Measurements from ENCODE around the gene ST6GALNAC5.
"Not testable (repeated sequence)": the region's sequence is repeated elsewhere in the genome, so short reads cannot be mapped to it uniquely, and the experiment has no call there.

Gene ST6GALNAC5

DNA sequence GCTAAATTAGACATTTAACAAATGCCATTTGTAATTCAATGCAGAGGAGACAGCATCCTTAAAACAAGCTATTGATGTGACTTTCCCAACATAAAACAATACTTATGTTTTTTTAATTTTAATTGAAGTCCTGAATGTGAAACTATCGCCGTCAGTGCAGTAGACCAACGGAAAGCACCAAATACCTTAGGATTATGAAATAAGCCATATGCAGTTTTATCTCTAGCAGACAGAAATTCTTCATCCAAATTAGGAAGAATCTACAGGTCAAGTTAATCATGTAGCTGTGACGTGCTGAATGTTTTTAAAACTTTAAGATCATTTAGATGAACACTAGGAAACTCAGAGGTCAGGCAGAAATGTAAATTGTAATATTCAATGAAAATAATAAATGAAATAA lies 714 bp upstream of the ST6GALNAC5 start:
- no peak for DNase-seq (ENCODE audit: low spot score)

DNA sequence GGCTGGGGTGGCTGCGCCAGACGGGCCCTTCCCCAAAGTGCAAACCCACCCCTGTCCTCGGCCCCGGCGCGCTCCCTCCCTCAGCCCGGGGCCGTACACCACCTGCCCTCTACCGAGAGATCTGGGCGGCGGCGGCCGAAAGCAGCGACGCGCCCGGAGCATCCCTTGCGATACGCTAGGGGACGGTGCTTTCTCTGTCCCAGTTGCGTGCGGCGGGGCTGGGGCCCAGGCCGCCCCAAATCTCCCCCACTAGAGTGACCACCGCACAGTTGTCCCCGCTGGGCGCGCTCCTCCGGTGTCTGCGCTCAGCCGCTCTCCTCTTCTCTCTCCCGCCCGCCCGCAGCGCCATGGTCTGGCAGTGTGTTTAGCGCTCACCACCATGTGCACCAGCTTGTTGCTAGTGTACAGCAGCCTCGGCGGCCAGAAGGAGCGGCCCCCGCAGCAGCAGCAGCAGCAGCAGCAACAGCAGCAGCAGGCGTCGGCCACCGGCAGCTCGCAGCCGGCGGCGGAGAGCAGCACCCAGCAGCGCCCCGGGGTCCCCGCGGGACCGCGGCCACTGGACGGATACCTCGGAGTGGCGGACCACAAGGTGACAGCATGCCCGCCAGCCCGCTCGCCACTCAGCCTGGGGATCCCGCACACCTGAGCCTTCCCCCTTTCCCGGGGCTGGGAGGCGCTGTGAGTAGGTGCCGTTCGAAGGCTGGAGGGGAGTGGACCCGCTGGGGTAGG lies 1.0 kb downstream of the ST6GALNAC5 start:
- DNase-seq (ENCODE audit: low spot score): peak; percentile 42

DNA sequence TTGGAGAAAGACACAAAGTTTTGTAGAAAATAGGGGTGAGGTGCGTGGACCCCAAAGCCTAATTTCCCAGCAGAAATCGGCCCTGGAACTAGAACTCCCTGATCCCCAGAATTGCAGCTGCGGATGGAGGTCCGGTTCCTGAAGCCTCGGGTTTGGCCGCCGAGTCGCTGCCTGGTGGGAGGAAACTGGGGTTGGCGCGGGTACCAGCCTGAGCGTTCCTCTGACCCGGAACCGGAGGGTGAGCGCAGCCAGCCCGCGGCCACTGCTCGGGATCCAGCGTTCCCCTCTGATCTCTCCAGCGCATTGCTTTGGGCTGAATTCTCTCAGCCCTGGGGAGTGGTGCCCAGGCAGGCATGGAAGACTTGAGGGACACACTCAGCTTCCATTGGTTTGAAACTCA lies 1.6 kb downstream of the ST6GALNAC5 start:
- DNase-seq (ENCODE audit: low spot score): no peak

DNA sequence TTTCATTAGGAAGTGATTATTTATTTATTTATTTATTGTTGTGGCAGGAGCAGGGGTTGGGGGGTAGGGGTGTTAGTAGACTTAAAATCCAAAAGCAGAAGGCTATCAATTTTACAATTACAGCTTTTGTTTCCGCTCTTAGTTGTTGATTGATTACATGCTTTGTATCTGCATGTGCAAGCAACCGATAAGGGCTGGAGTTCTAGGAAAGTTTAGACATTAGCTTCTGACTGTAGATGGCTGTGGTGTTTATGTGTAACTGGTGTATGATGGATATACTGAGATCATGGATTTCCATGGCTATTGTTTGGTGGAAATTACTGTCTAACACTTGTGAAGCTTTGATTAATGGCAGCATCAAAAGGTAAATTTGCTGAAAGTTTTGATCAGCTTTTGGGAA lies 2.8 kb downstream of the ST6GALNAC5 start:
- no peak for DNase-seq (ENCODE audit: low spot score)

DNA sequence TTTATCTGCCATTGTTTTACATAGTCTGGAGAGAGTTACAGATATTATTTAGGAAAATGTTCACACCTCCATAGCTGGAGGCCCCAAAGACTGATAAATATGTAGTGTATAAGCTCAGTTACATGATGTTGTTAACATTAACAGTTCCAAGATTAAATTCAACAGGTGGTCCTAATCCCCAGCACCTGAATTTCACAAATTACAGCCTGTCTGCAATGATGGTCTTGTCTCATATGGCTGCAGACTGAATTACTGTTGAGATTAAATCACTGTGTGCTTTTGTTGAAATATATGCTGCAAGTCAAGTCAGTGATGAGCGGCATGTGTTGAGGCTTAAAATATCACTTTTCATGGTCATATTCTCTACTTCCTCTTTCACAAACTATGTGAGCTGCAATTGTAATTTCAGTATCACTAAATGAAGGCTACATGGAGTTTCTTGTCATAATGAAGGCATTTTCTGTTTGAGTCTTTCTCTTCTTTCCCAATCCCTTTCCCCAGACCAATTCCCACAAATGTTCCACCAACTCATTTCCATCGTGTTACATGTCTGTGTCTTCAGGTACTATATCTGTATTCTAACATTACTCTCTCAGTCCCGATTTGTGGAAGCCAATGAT lies 4.2 kb downstream of the ST6GALNAC5 start:
- no peak for DNase-seq (ENCODE audit: low spot score)

DNA sequence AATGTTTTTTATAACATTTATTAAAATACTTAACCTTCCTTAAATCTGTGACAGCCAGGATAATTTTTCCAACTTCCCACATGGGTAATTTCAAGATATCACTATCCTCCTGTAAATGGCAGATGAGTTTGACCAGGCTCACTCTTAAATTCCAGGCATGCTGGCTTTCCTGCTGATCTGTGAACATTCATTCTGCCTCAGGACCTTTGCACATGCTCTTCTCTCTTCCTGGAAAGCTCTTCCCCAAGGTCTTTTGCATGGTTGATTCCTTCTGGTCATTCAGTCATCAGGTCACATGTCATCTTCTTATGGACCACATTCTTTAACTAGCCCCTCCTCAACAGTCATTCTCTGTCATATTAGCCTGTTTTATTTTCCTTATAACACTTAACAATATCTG lies 5.7 kb downstream of the ST6GALNAC5 start:
- DNase-seq (ENCODE audit: low spot score): no peak

DNA sequence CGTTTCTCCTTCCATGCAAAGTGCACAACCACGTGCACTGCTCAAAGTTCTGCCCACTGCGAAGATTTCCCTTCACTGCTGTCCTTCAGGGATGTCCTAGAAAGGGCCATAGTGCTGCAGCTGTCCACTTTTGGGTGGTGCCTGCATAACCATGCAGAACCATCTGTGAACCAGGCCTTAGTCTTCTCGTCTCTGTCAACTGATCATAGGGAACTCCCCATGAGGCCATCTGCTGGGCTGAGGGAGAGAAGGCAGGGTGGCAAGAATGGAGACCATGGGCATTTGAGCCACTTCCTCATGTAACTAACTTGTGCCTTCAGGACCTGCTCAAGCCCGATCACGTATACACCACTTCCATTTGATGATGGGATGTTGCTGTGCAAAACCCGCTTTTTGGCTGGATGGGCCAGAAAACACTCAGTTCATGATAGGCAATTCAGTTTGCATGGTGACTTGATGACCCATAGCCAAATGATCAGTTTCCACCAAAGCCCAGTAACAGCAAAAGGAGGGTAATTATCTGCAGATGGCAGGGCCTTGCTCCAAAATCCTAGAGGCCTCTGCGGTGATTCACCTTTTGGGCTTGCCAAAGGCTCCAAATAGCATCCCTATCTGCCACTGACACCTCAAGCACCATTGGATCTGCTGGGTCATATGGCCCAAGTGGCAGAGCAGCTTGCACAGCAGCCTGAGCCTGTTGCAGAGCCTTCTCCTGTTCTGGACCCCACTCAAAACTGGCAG lies 9.5 kb downstream of the ST6GALNAC5 start:
- no peak for DNase-seq (ENCODE audit: low spot score)

DNA sequence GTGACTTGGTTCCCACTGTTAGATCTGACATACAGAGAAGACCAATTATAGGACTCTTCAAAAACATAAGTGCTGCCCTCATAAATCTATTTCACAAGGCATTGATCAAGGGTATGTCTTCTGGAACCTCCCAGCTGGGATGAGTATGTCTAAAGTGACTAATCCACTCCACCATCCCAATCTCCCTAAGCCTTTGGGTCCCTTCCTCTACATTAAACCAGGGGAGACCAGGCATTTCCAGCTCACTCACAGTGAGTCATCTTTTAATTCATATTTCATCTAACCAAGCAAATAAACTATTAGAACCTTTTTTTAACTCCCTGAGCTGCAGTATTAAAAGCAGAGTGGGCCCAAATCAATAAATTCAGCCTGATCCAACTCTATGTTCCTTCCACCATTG lies 11.7 kb downstream of the ST6GALNAC5 start:
- DNase-seq (ENCODE audit: low spot score): not testable (repeated sequence)

DNA sequence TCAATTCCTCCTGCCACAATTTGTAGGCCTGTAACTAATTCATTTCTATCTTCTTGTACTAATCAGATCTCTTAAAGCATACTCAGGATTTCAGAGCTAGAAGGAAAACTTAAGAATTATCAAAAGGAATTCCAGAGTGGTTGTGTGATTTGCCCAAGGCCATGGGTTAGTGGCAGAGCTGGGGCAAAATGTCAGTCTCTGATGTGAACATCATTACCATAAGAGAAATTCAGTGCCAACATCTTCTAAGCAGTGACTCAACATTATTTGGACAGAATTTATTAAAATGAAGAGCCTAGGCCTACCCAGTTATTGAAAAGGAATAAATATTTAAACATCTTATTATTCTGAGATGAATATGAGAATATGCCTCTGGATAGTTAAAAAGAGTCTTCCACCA lies 14.5 kb downstream of the ST6GALNAC5 start:
- DNase-seq (ENCODE audit: low spot score): no peak

DNA sequence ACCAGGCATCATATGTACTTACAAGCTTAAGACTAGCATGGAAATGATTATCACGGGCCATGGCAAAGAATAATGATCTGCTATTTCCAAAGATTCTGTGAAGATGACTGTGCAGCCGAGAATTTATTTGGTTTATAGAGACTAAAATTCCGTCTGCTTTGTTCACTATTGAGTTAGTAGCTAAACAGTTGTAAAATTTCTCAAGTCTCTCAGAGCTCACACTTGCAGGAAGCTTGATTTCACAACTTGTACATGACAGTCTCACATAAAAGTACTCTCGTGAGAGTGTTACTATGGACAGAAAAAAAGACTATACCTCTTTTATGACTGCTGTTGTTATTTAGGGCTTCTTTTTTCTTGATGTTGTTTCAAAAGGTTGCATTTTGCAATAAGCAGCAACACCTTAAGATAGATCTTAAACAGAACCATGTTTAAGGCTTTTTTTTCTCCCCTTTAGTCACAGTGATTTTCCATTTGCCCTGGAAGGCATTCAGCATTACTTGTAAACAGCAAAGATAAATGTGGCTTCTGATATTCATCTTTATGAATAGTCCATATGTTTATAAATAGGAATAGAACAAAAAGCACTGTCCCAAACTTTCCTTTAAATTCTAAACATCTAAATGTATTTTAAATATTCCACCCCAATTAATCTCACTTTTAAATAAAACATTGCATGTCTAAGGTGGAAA lies 24.8 kb downstream of the ST6GALNAC5 start:
- no peak for DNase-seq (ENCODE audit: low spot score)

DNA sequence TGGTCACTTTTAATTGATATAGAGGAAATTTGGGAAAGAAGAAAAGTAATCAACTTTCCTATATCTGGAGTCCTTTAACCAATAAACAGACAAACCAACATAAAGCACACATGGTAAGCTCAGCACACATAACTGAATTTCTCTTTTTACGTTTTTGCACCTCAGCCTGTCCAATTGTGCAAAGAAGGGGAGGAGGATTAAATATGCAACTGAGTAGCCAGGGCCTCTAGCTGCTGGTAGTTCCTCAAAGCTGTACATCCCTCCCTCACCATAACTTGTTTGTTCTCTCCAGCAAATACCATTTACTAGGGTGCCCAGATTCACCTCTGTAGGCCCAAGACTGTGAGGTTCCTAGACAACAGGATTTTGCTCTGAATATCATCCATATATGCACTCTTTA lies 25.4 kb downstream of the ST6GALNAC5 start:
- DNase-seq (ENCODE audit: low spot score): no peak

DNA sequence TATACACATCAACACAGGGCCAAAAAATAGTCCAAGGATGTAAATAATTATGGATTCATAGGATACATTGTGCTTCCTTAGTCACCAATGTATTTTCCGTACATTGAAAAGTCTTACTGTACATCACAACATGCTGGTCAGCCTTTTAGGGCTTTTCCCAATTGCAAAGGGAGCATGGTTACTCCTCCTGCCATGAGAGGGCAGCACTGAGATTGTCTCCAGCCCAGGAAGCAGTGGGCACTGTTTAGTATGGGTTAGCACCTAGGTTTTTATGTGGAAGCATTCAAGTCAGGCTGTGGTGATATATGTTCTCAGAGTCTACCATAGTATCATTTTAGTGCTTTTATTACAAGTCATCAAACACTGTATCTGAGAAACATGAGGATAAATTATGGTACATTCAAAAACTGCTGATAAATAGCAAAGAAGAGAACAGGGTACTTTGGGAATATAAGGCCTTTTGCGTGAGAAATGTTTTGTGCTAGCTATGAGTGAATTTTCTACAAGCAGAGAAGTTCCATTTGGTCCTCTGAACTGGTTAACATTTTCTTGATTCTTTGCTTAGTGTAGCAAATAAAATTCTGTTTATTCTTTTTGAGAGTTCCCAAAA lies 34.0 kb downstream of the ST6GALNAC5 start:
- peak; percentile 31 for DNase-seq (ENCODE audit: low spot score)

DNA sequence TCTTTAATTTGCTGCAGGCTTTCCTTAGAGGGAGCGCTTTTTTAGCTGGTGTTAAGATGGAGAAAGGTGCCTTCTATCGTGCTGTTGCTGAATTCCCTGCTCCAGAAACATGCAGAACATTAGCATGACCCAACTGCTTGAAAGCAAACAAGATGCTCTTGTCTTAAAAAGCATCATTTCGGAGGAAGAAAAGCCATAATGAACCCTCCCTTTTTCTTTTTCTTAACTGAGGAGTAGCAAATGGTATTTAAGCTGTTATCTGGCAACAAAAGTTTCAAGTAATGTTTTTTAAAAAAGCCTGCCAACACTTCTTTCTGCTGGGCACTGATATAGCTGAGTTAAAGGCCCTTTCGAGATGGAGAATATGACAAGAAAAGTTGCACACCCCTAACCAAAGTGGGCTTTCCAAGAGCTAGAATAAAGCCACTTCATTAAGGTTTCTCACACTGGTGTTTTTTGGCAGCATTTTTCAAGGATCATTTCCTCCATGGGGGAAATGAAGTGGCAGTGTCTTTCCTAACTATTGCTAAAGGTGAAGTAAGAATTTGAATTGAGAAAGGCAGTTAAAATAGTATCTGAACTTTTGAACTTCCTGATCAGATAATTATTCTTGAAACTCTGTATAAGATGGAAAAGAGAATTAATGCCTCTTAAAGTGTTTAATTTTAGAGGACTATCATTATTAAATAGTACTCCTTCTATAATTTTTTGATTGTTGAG lies 38.8 kb downstream of the ST6GALNAC5 start:
- no peak for DNase-seq (ENCODE audit: low spot score)

DNA sequence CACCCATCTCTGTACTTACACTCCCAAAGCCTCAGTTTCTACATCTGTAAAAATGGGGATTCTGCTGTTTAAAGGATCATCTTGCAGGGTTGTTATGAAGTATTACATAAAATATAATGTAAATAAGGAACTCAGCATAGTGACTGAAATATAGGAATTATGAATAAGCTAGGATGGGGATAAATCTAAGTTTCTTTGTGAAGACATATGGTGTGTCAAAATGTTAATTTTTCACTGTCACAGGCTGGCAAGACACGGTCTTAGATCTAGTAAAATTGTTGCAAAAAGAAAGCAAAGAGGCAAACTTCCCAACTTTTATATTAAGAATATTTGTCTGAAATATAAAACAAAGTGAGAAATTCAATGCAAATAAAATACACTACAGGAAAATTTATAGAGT lies 42.0 kb downstream of the ST6GALNAC5 start:
- DNase-seq (ENCODE audit: low spot score): no peak

DNA sequence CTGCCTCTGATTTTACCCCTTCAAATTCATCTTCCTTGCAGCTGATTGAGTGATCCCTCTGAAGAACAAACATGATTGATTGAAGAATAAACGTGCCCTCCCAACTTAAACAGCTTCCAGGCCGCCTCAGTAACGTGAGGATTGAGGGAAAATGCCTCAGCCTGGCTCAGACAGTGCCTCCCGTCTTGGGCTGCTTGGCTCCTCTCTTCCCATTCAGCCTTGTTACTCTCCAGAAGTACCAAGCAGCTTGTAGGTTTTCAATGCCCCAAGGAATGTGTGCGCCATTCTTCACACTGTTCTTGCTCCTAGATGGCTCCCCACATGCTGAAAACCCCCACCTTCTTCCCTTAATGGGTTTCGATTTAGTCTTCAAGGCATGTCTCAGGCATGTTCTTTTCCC lies 51.8 kb downstream of the ST6GALNAC5 start:
- DNase-seq (ENCODE audit: low spot score): no peak

DNA sequence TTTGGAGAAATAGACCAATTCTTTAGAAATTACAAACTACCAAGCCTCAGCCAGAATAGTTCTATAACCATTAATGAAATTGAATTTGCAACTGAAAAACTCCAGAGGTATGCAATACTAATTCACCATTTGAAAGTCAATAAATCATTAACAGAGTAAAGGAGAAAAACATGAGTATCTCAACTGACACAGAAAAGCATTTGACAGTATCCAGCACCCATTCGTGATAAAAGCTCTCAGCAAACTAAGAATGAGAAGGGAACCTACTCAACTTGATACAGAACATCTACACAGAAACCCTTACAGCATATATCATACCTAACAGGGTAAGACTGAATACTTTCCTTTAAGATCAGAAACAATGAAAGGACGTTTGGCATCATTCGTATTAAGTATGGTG lies 54.3 kb downstream of the ST6GALNAC5 start:
- no peak for DNase-seq (ENCODE audit: low spot score)

DNA sequence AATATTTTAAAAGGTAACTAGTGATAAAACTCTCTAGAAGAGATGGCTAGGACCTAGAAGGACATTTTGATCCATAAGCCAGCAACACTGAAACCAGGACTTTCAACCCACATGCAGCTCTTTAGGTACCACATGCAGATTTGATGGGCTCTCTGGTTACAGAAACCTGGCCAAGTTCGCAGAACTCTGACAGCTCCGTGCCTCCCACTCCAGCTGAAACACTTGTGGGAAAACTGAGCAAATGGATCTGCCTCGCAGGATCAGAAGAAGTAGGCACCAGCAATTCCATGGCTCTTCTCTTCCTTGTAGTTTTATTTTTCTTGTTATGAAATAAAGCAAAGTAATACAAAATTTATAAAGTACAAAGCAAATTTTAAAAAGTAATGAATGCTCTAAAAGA lies 58.5 kb downstream of the ST6GALNAC5 start:
- no peak for DNase-seq (ENCODE audit: low spot score)

DNA sequence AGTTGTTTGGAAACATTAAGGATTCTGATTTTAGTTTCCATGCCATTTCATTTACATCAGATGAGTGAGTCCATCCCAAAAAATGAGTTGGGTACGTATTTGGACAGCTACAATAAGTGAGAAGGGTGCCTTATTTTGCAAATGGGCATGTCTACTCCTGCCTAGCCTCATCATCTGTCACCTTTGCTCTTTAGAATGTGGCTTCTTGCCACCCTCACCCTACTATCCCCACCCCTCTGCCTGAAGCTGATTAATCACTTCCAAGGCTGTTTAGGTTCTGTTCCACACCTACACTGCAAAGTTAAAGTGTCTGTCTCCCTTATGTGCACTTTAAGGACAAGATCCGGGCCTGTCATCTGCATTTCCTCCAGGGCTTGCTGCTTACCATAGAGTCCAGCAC lies 61.2 kb downstream of the ST6GALNAC5 start:
- DNase-seq (ENCODE audit: low spot score): no peak

DNA sequence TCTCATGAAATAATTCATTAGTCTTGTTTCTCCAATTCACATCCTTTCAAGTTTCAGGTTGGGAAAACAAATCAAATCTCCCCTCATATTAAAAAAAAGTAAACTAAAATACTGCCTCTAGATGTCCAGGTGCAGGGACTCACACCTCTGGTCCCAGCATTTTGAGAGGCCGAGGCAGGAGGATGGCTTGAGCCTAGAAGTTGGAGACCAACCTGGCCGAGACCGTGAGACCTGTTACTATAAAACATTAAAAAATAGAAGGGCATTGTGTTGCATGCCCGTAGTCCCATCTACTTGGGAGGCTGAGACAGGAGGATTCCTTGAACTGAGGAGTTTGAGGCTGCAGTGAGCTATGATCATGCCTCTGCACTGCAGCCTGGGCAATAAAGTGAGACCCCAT lies 61.9 kb downstream of the ST6GALNAC5 start:
- DNase-seq (ENCODE audit: low spot score): no peak

DNA sequence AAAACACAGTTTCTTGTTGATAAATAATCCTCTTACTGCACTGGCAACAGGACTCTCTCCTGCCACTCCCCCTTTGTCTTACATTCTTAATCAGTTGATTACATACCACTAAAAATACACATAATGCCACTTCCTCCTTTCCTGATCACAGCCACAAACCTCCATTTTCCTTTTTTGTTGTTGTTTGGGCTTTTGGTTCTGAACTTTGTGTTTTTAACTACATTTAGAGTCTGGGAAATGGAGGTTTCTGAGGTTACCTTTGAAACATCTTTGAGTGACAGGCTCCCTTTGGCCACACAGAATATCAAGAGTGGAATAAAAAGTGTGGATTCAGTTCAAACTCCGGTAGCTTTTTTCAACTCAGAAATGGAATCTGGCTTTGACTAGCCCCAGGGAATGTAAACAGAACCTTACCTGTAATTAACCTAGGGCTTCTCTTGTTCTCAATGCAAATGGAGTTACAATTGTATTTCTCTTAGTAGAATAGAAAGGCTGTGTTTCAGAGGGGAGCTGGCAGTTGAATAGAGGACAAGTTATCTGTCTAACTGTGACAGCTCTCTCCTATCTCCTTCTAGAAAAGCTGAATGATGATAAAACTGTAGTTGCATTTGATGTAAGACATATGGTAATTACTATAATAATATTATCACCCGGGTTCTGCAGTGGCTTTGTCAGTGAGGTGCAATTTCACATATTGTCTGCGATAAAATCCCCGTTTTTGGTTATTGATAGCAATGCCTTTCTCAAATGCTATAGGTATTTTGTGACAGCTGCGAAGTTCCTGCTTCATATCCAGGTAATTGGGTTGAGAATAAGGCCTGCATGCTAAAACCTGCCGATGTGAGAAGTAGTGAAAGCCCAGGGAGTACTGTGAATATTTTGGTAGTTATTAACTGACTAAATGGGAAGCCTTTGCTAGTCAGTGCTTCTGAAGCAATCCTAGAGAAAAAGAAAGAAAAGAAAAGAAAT lies 66.9 kb downstream of the ST6GALNAC5 start:
- DNase-seq (ENCODE audit: low spot score): no peak
